D721Med (cell line): ENCODE measurements around the gene TBC1D32.
"Not testable (repeated sequence)": the region's sequence is repeated elsewhere in the genome, so short reads cannot be mapped to it uniquely, and the experiment has no call there.

Experiments used
- DNase-seq: peaks from one replicate; pipeline ENCODE4 v3.0.0; 2011; ENCODE audit warnings: low spot score; ENCODE audit not compliant: insufficient read length
- FAIRE-seq: peaks from 2 replicates; lab custom pipeline; 2011; peaks lifted over from hg19 to GRCh38; lab: Jason Lieb, UNC
- CTCF ChIP-seq: IDR thresholded peaks from 2 replicates; pipeline ENCODE4 v1.5.1; 2012; ENCODE audit warnings: mild to moderate bottlenecking, control low read depth; ENCODE audit not compliant: insufficient read depth; ENCODE audit errors: missing control alignments

The TBC1D32 gene

GRCh38 chr6:121302882-121303281 is 31.4 kb downstream of the TBC1D32 start:
- DNase-seq (no peak), FAIRE-seq (no peak)
- TF ChIP-seq CTCF = no peak

- not testable (repeated sequence) for FAIRE-seq, DNase-seq
These were observed 33.1 kb downstream of the TBC1D32 start for GRCh38 chr6:121301156-121301555.

DNA sequence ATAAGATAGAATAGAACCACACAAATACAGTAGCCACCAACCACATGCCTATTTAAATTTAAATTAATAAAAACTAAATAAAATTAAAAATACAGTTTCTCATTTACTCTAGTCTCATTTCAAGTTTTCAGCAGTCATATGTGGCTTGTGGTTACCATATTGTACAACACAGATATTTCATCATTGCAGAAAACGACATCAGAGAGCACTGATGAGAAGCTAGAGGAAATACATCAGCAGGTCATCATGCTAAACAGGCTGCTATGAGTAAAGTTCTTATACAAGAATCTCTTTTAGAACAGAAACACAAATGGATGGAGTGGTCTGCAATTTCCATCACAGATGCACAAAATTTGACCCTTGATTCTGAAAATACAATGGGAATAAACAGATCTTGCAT is 36.6 kb downstream of the TBC1D32 start:
- no peak for TF ChIP-seq CTCF
- DNase-seq = no peak

DNA sequence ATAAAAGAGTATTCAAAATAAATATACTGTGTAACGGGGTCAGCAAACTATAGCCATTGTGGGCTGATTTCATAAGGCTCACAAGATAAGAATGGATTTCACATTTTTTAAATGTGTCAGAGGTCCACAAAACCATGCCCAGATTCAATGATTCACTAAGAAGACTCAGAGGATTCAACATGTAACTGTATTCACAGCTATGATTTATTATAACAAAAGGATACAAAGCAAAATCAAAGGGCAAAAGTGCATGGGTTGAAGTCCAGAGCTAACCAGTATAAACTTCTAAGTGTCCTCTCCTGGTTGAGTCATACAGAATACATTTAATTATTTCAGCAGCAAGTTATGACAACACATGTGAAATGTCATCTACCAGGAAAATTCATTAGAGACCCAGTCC is 49.2 kb downstream of the TBC1D32 start:
- FAIRE-seq = no peak
- TF ChIP-seq CTCF = no peak

More for the DNA sequence above, 36.6 kb downstream of the TBC1D32 start:
- FAIRE-seq = no peak

DNA sequence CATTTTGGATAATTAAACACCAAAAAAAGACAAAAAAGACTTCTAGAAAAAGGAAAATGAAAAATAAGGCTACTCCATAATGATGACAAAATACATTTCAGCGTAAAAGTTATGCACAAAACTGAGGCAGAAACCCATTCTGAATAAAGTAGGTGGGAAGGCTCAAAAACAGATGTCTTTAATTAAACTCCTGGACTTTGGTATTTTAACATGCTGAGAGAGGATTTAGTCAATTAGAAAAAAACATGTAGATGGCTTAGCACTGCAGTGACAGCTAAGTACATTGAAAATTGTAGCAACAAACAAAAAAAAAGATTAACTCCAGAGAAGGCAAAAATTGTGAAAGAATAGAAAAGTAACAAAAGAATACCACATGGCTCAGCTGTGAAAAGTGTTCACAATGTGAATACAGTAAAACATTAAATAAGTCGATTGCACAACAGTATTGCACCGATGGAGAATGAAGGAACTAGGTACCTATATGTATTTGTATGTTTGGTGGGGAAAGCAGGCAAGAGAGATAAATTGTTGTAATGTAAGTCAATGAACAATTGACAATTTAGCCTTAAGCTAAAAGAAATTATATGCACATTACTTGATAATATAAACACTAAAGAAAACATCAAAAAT is 59.5 kb downstream of the TBC1D32 start:
- no peak for TF ChIP-seq CTCF
- DNase-seq (no peak), FAIRE-seq (no peak)

More for the DNA sequence above, 49.2 kb downstream of the TBC1D32 start:
- DNase-seq = no peak

GRCh38 chr6:121263742-121264141 is 70.5 kb downstream of the TBC1D32 start:
- FAIRE-seq (no peak), DNase-seq (no peak)
- no peak for TF ChIP-seq CTCF

DNA sequence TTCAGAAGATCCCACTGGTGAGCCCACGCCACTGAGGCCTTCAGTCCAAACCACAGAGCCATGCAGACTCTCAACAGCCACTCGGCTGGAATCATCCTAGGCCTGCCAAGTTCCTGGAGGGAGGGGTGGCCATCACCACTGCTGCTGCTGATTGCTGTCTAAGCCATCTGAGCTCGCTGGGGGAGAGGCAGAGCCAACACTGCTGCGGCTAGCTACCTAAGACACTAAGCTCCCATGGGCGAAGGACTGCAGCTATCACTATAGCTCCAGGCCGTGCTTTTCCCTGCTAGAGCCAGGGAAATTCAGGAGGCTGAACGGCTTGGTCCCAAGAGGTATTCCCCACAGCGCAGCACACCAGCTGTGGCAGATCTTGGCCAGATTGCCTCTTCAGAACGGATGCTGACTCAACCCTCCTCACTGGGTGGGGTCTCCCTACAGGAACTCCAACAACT is 73.6 kb downstream of the TBC1D32 start:
- TF ChIP-seq CTCF = no peak

More for the DNA sequence above, 73.6 kb downstream of the TBC1D32 start:
- DNase-seq (no peak), FAIRE-seq (no peak)
